Mesendoderm (in vitro differentiated cells): ENCODE measurements around the gene RELT.

ENCODE experiments used
- DNase-seq: peaks from one replicate; pipeline ENCODE4 v3.0.0; 2013
- H2AK5ac ChIP-seq: 2 replicates; pipeline ENCODE4 v1.6.1; 2013; ENCODE audit warnings: low read length, inconsistent platforms
- H2BK120ac ChIP-seq: 2 replicates; pipeline ENCODE4 v1.6.1; 2013; ENCODE audit warnings: low read depth, mild to moderate bottlenecking, low read length, moderate library complexity, mixed read lengths
- H2BK15ac ChIP-seq: replicated peaks from 2 replicates; pipeline ENCODE4 v1.6.1; 2013; ENCODE audit warnings: low read depth, mild to moderate bottlenecking, moderate library complexity
- H2BK5ac ChIP-seq: 2 replicates; pipeline ENCODE4 v1.6.1; 2013; ENCODE audit warnings: low read length, inconsistent platforms
- H3K18ac ChIP-seq: 2 replicates; pipeline ENCODE4 v1.6.1; 2013; ENCODE audit warnings: mild to moderate bottlenecking, low read length, mixed read lengths
- H3K23ac ChIP-seq: one replicate; pipeline ENCODE4 v1.6.1; 2013; ENCODE audit warnings: low read length
- H3K27ac ChIP-seq: 2 replicates; pipeline ENCODE4 v1.5.1; 2013; ENCODE audit warnings: low read depth, mild to moderate bottlenecking, inconsistent platforms, low read length, moderate library complexity
- H3K27me3 ChIP-seq: 2 replicates; pipeline ENCODE4 v1.6.1; 2013; ENCODE audit warnings: low read length, control low read depth, mild to moderate bottlenecking, inconsistent platforms; ENCODE audit not compliant: insufficient read depth, poor library complexity
- H3K36me3 ChIP-seq: 2 replicates; pipeline ENCODE4 v1.6.1; 2013; ENCODE audit warnings: low read length, inconsistent platforms; ENCODE audit not compliant: control insufficient read depth, insufficient read depth
- H3K4ac ChIP-seq: one replicate; pipeline ENCODE4 v1.6.1; 2013; ENCODE audit warnings: low read depth, mild to moderate bottlenecking, low read length, moderate library complexity
- H3K4me1 ChIP-seq: 2 replicates; pipeline ENCODE4 v1.6.1; 2013; ENCODE audit warnings: low read depth, low read length, inconsistent platforms; ENCODE audit not compliant: control insufficient read depth
- H3K4me2 ChIP-seq: 2 replicates; pipeline ENCODE4 v1.6.1; 2013; ENCODE audit warnings: low read length
- H3K4me3 ChIP-seq: 2 replicates; pipeline ENCODE4 v1.5.1; 2013; ENCODE audit warnings: mild to moderate bottlenecking, low read length
- H3K56ac ChIP-seq: one replicate; pipeline ENCODE4 v1.6.1; 2013; ENCODE audit warnings: low read length
- H3K79me1 ChIP-seq: 2 replicates; pipeline ENCODE4 v1.6.1; 2013; ENCODE audit warnings: low read length, inconsistent platforms
- H3K79me2 ChIP-seq: 2 replicates; pipeline ENCODE4 v1.6.1; 2013; ENCODE audit warnings: mild to moderate bottlenecking, low read length; ENCODE audit not compliant: control insufficient read depth, insufficient read depth
- H3K9ac ChIP-seq: 2 replicates; pipeline ENCODE4 v1.6.1; 2013; ENCODE audit warnings: low read length, inconsistent platforms
- H4K5ac ChIP-seq: one replicate; pipeline ENCODE4 v1.6.1; 2013; ENCODE audit warnings: low read length
- H4K8ac ChIP-seq: one replicate; pipeline ENCODE4 v1.6.1; 2013; ENCODE audit warnings: low read depth, mild to moderate bottlenecking, control low read depth, low read length, moderate library complexity
- WGBS: extraction: QIAGEN DNeasy Blood & Tissue Kit; methylation state at CpG from one replicate; pipeline ENCODE4 v1.1.7; 2013; ENCODE audit warnings: low lambda C conversion rate, missing lambda C conversion rate; ENCODE audit not compliant: insufficient coverage; ENCODE audit errors: extremely low coverage; 5-methylcytosine and 5-hydroxymethylcytosine counted together

Gene RELT

DNA sequence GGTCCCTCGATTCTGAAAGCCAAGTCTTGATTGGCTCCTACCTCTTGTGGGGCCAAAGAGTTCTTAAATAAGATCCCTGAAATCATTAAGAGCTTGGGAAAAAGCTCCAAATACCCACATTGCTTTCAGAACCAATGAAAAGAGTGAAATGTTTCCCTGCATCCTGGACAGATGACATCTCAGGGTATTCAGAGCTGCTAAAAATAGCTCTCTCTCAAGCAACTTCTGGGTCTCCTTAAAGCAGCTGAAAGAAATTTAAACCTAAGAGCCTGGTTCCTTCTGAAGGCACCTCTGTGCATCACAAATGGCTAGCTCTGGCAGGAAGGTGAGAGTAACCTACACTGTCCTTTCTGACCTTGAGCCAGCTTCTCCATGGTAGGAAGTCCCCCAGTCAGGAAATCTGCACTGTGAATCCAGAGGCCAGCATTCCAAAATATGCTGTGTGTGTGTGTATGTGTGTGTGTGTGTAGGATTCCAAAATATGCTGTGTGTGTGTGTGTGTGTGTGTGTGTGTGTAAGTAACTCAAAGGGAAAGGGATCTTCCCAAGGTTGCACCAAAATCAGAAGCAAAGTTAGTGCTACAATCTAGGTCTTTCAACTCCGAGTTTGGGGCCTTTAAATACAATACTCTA is 50.1 kb downstream of the RELT start:
- Histone ChIP-seq H4K8ac (no peak overlapping the region), H3K4me3 (no peak overlapping the region), H2BK120ac (no peak overlapping the region), H3K56ac (no peak overlapping the region), H3K23ac (no peak overlapping the region), H3K27me3 (no peaks in the 10 kb centered on the region), H3K4me2 (no peak overlapping the region), H2BK5ac (no peak overlapping the region), H4K5ac (no peak overlapping the region), H2AK5ac (no peak overlapping the region), H3K4me1 (peaks cover 3% of the 10 kb centered on the region), H3K79me1 (no peaks in the 10 kb centered on the region), H3K79me2 (no peaks in the 10 kb centered on the region), H3K18ac (no peak overlapping the region), H2BK15ac (no peak overlapping the region), H3K9ac (no peak overlapping the region), H3K36me3 (no peaks in the 10 kb centered on the region), H3K27ac (no peak overlapping the region), H3K4ac (no peak overlapping the region)
- no CpG with 5 or more reads among the region's 2 CpGs for WGBS
- DNase-seq: no peak

DNA sequence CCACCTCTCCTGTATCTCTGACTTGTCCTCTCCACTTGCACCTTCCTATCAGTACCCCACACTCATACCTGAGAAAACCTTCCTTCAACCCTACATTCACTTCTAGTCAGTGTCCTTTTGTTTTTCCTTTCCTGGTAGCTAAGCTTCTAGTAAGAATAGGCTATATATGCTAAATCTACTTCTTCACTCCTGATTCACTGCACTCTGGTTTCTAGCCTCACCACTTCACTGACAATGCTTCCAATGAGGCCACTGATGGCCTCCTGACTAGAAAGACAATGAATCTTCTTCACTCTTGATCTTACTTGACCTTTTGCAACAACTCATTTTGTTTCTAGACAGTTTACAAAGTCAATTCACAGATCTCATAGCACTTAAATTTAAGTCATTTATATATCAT is 52.0 kb downstream of the RELT start:
- no peak overlapping the region for H3K18ac ChIP-seq
- no peak overlapping the region for H3K9ac ChIP-seq
- H3K36me3 ChIP-seq: no peaks in the 10 kb centered on the region
- no peak overlapping the region for H3K4me3 ChIP-seq
- H3K56ac ChIP-seq: no peak overlapping the region
- no peak overlapping the region for H3K4me2 ChIP-seq
- no peaks in the 10 kb centered on the region for H3K79me1 ChIP-seq
- H3K4ac ChIP-seq: no peak overlapping the region
- no peak overlapping the region for H3K23ac ChIP-seq
- H3K79me2 ChIP-seq: no peaks in the 10 kb centered on the region
- DNase-seq: no peak
- no peak overlapping the region for H2BK15ac ChIP-seq
- H3K27ac ChIP-seq: no peak overlapping the region
- no peaks in the 10 kb centered on the region for H3K27me3 ChIP-seq
- no peak overlapping the region for H2AK5ac ChIP-seq
- no peak overlapping the region for H2BK5ac ChIP-seq
- no peak overlapping the region for H4K5ac ChIP-seq
- H4K8ac ChIP-seq: no peak overlapping the region
- no peak overlapping the region for H2BK120ac ChIP-seq
- no peaks in the 10 kb centered on the region for H3K4me1 ChIP-seq

DNA sequence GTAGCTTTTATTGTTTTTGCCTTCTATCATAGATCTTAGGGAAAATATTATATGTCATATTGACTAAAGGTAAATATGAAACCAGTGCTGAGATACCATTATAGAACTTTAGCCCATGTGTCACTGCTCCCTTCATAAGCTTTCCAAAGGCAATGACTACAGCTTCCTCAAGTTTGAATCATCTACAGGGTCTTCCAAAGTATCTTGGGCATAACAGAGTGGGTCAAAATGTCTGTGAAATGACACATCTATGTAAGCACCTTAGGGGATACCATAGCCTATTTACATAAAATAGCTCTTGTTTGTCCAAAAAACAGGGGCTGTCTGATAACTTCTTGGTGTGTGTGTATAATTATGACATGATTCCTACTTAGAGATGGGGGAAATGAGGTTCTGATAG is 52.5 kb downstream of the RELT start:
- no peak overlapping the region for H2BK120ac ChIP-seq
- H2AK5ac ChIP-seq: no peak overlapping the region
- no peaks in the 10 kb centered on the region for H3K27me3 ChIP-seq
- no peak overlapping the region for H3K9ac ChIP-seq
- H3K56ac ChIP-seq: no peak overlapping the region
- no peak overlapping the region for H4K5ac ChIP-seq
- H3K4me2 ChIP-seq: no peak overlapping the region
- no peak overlapping the region for H3K4ac ChIP-seq
- no peaks in the 10 kb centered on the region for H3K36me3 ChIP-seq
- no peaks in the 10 kb centered on the region for H3K79me2 ChIP-seq
- H3K27ac ChIP-seq: no peak overlapping the region
- no peak overlapping the region for H2BK5ac ChIP-seq
- no peak overlapping the region for H3K4me3 ChIP-seq
- no peaks in the 10 kb centered on the region for H3K79me1 ChIP-seq
- no peak for DNase-seq
- no peak overlapping the region for H4K8ac ChIP-seq
- no peak overlapping the region for H2BK15ac ChIP-seq
- H3K18ac ChIP-seq: no peak overlapping the region
- H3K23ac ChIP-seq: no peak overlapping the region
- H3K4me1 ChIP-seq: no peaks in the 10 kb centered on the region

DNA sequence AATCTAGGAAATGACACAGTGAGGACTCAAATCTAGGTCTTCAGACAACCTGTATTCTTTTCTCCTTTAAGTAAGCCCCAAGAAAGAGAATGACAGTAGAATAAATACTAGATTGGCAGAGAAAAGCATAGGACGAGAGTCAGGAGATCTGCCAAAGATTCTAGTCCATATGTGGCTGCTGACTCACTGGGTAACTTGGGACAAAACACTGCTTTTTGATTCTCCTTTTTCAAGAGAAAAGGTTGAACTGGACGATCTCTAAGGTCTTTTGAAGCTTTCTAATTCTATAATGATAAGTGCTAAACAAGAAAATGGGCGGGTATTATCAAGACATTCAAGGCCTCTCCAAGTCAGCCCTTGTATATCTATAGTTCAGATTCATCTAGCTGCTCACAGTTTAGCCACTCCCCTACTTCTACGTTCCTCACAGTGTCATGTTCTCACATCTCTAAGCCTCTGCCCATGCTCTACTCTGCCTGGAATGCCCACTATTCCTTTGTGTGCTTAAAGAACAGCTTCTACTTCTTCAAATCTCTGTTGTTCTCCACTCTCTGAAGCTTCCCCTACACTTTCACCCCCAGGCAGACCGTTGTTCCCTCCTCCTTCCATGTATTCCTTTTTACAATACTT is 53.0 kb downstream of the RELT start:
- Histone ChIP-seq H3K23ac (no peak overlapping the region), H2BK5ac (no peak overlapping the region), H3K27ac (no peak overlapping the region), H3K4ac (no peak overlapping the region), H2BK120ac (no peak overlapping the region), H3K4me1 (no peaks in the 10 kb centered on the region), H3K56ac (no peak overlapping the region), H4K8ac (no peak overlapping the region), H3K4me2 (no peak overlapping the region), H2AK5ac (no peak overlapping the region), H4K5ac (no peak overlapping the region), H3K4me3 (no peak overlapping the region), H2BK15ac (no peak overlapping the region), H3K18ac (no peak overlapping the region), H3K36me3 (no peaks in the 10 kb centered on the region), H3K27me3 (no peaks in the 10 kb centered on the region), H3K79me1 (no peaks in the 10 kb centered on the region), H3K9ac (no peak overlapping the region), H3K79me2 (no peaks in the 10 kb centered on the region)
- no CpG with 5 or more reads among the region's 5 CpGs for WGBS
- DNase-seq: peak; percentile 32

- no peak overlapping the region for H4K5ac ChIP-seq
- no peaks in the 10 kb centered on the region for H3K79me2 ChIP-seq
- H3K4ac ChIP-seq: no peak overlapping the region
- no CpG with 5 or more reads among the region's 4 CpGs for WGBS
- H3K4me2 ChIP-seq: no peak overlapping the region
- H3K9ac ChIP-seq: no peak overlapping the region
- no peak overlapping the region for H3K23ac ChIP-seq
- H4K8ac ChIP-seq: no peak overlapping the region
- H3K18ac ChIP-seq: no peak overlapping the region
- no peaks in the 10 kb centered on the region for H3K4me1 ChIP-seq
- H3K27ac ChIP-seq: no peak overlapping the region
- no peaks in the 10 kb centered on the region for H3K36me3 ChIP-seq
- no peak overlapping the region for H3K4me3 ChIP-seq
- no peak overlapping the region for H2BK5ac ChIP-seq
- H3K27me3 ChIP-seq: no peaks in the 10 kb centered on the region
- no peak overlapping the region for H2BK120ac ChIP-seq
- H2BK15ac ChIP-seq: no peak overlapping the region
- DNase-seq: peak; percentile 35
- H3K79me1 ChIP-seq: no peaks in the 10 kb centered on the region
- no peak overlapping the region for H2AK5ac ChIP-seq
- no peak overlapping the region for H3K56ac ChIP-seq
These were observed 54.1 kb downstream of the RELT start for GRCh38 chr11:73430326-73430725.

GRCh38 chr11:73431396-73431795 is 55.2 kb downstream of the RELT start:
- H3K79me2 ChIP-seq: no peaks in the 10 kb centered on the region
- no peak for DNase-seq
- H3K56ac ChIP-seq: no peak overlapping the region
- H3K36me3 ChIP-seq: no peaks in the 10 kb centered on the region
- no peaks in the 10 kb centered on the region for H3K27me3 ChIP-seq
- H3K79me1 ChIP-seq: no peaks in the 10 kb centered on the region
- no peak overlapping the region for H4K5ac ChIP-seq
- no peak overlapping the region for H4K8ac ChIP-seq
- H2BK5ac ChIP-seq: no peak overlapping the region
- no peak overlapping the region for H3K4me2 ChIP-seq
- no peak overlapping the region for H2BK120ac ChIP-seq
- H3K4me3 ChIP-seq: no peak overlapping the region
- H3K9ac ChIP-seq: no peak overlapping the region
- no peak overlapping the region for H2AK5ac ChIP-seq
- H3K4me1 ChIP-seq: no peaks in the 10 kb centered on the region
- H3K18ac ChIP-seq: no peak overlapping the region
- no CpG with 5 or more reads among the region's 5 CpGs for WGBS
- no peak overlapping the region for H3K23ac ChIP-seq
- no peak overlapping the region for H3K4ac ChIP-seq
- no peak overlapping the region for H2BK15ac ChIP-seq
- no peak overlapping the region for H3K27ac ChIP-seq
